Brain microvascular endothelial cell (primary cell): ENCODE data around the gene TCP1.

ENCODE experiments used
- DNase-seq: peaks from one replicate; pipeline ENCODE4 v3.0.0-alpha.2; 2020
- H3K27ac ChIP-seq: fragments of 250-450 bp; sonication (Bioruptor Pico); 2 replicates; pipeline ENCODE4 v1.5.1; 2020; ENCODE audit warnings: mild to moderate bottlenecking, moderate library complexity
- H3K27me3 ChIP-seq: fragments of 250-450 bp; sonication (Bioruptor Pico); replicated peaks from 2 replicates; pipeline ENCODE4 v1.5.1; 2020; ENCODE audit warnings: mild to moderate bottlenecking
- H3K36me3 ChIP-seq: fragments of 250-450 bp; sonication (Bioruptor Pico); replicated peaks from 2 replicates; pipeline ENCODE4 v1.5.1; 2020; ENCODE audit warnings: mild to moderate bottlenecking
- H3K4me3 ChIP-seq: 2 replicates; pipeline ENCODE4 v1.5.1; 2011; ENCODE audit warnings: low read depth, mild to moderate bottlenecking, control low read depth, low read length, moderate library complexity
- in situ Hi-C: cut with HindIII; loops from 2 replicates; pipeline ENCODE4 v1.10.0; 2017; ENCODE audit warnings: low sequenced_read_pairs, low pct_ligation_motif_present
- TF ChIP-seq, protein P1 (sequence below): IDR thresholded peaks from 2 replicates; pipeline ENCODE4 v1.5.1; 2011; ENCODE audit warnings: low read depth, mild to moderate bottlenecking, moderate library complexity, low read length, control low read depth, inconsistent platforms; ENCODE audit errors: missing control alignments

TCP1 gene

GRCh38 chr6:159788753-159789376 lies 537 bp downstream of the TCP1 start:
- H3K27me3 ChIP-seq, result no peaks in the 10 kb centered on the region
- DNase-seq, result peak; percentile 28
- in situ Hi-C loops, result no loop called here
- peak overlapping the region; percentile 77 for H3K27ac ChIP-seq
- H3K36me3 ChIP-seq, result peaks cover 37% of the 10 kb centered on the region
- peak overlapping the region; percentile 99 for H3K4me3 ChIP-seq
- TF ChIP-seq, protein P1, sequence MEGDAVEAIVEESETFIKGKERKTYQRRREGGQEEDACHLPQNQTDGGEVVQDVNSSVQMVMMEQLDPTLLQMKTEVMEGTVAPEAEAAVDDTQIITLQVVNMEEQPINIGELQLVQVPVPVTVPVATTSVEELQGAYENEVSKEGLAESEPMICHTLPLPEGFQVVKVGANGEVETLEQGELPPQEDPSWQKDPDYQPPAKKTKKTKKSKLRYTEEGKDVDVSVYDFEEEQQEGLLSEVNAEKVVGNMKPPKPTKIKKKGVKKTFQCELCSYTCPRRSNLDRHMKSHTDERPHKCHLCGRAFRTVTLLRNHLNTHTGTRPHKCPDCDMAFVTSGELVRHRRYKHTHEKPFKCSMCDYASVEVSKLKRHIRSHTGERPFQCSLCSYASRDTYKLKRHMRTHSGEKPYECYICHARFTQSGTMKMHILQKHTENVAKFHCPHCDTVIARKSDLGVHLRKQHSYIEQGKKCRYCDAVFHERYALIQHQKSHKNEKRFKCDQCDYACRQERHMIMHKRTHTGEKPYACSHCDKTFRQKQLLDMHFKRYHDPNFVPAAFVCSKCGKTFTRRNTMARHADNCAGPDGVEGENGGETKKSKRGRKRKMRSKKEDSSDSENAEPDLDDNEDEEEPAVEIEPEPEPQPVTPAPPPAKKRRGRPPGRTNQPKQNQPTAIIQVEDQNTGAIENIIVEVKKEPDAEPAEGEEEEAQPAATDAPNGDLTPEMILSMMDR, result no peak

DNA sequence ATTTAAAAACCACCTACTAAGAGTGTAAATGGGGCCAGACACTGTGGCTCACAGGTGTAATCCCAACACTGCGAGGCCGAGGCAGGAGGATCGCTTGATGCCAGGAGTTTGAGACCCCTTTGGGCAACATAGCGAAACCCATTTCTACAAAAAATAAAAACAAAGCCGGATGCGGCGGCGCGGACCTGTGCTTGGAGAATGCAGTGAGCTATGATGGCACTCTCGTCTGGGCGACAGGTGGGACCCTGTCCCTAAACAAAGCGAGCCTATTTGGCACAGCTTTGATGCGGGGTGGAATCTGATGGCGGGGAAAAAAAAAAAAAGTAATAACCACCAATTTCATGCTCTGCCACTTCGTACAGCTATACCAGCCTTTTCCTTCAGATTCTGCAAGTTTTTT lies 1.1 kb downstream of the TCP1 start:
- Histone ChIP-seq H3K27me3 (no peaks in the 10 kb centered on the region), H3K36me3 (peaks cover 39% of the 10 kb centered on the region), H3K27ac (peak overlapping the region; percentile 77), H3K4me3 (peak overlapping the region; percentile 99)
- TF ChIP-seq, protein P1, result no peak
- in situ Hi-C loops, result no loop called here
- DNase-seq, result no peak

GRCh38 chr6:159778542-159779103 lies 10.8 kb downstream of the TCP1 start:
- TF ChIP-seq, protein P1, result no peak
- peaks cover 72% of the 10 kb centered on the region for H3K36me3 ChIP-seq
- H3K27ac ChIP-seq, result no peak overlapping the region
- H3K27me3 ChIP-seq, result no peaks in the 10 kb centered on the region
- no peak for DNase-seq
- in situ Hi-C loops, result no loop called here
- no peak overlapping the region for H3K4me3 ChIP-seq

DNA sequence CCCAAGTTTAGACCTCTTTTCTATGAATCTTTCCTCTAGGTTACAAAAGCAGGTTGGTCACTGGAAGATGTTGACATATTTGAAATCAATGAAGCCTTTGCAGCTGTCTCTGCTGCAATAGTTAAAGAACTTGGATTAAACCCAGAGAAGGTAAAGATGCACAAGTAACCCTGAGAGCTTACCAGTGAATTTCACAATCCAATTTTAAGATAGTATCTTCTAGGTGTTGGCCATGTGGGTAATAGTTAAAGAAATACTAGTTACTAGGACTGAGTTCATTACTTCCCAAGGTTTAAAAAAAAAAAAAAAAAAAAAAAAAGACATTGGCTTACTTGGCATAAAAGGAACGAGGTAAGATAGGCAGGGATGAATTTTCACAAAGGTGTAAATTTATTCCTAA lies 11.3 kb downstream of the TCP1 start:
- TF ChIP-seq, protein P1, result no peak
- in situ Hi-C loops, result no loop called here
- peaks cover 69% of the 10 kb centered on the region for H3K36me3 ChIP-seq

GRCh38 chr6:159777240-159777904 lies 12.0 kb downstream of the TCP1 start:
- TF ChIP-seq, protein P1, result no peak
- in situ Hi-C loops, result no loop called here
- H3K36me3 ChIP-seq, result peaks cover 61% of the 10 kb centered on the region

More for the DNA sequence above, 11.3 kb downstream of the TCP1 start:
- Histone ChIP-seq H3K27ac (no peak overlapping the region), H3K27me3 (no peaks in the 10 kb centered on the region), H3K4me3 (no peak overlapping the region)
- DNase-seq, result no peak

More at GRCh38 chr6:159777240-159777904, 12.0 kb downstream of the TCP1 start:
- DNase-seq, result no peak
- Histone ChIP-seq H3K27me3 (no peaks in the 10 kb centered on the region), H3K4me3 (no peak overlapping the region), H3K27ac (no peak overlapping the region)
